ENCODE measurements around the gene LARP4B. TPM values are rescaled to one million over a fixed set of nuclear protein-coding genes. Genes with fewer than 3 reads are reported as not detected.
A peak's percentile ranks its signal among the peaks of the same experiment; 100 is the strongest.

The LARP4B gene
- total RNA-seq, 1 donor from 2014 or later = 85.4 TPM

GRCh38 chr10:803041-803741 lies 128.3 kb downstream of the LARP4B start:
- DNase-seq (ENCODE audit: low spot score) = no peak
- no peak for ATAC-seq
- intact Hi-C loops (cut with DNase I) = no loop called here

- ATAC-seq (no peak), DNase-seq (ENCODE audit: low spot score) (no peak)
- intact Hi-C loops (cut with DNase I) = no loop called here
These were observed 129.0 kb downstream of the LARP4B start for GRCh38 chr10:802506-802905.

DNA sequence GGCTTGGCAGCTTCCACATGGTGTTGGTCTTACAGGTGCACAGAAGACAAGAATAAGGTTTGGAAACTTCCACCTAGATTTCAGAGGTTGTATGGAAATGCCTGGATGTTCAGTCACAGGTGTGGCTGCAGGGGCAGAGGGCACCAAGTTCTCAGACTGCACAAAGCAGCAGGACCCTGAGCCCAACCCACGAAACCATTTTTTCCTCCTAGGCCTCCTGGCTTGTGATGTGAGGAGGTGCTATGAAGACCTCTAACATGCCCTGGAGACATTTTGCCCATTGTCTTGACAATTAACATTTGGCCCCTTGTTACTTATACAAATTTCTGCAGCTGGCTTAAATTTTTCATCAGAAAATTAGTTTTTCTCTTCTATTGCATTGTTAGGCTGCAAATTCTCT lies 134.3 kb downstream of the LARP4B start:
- peak; percentile 6 for DNase-seq (ENCODE audit: low spot score)

DNA sequence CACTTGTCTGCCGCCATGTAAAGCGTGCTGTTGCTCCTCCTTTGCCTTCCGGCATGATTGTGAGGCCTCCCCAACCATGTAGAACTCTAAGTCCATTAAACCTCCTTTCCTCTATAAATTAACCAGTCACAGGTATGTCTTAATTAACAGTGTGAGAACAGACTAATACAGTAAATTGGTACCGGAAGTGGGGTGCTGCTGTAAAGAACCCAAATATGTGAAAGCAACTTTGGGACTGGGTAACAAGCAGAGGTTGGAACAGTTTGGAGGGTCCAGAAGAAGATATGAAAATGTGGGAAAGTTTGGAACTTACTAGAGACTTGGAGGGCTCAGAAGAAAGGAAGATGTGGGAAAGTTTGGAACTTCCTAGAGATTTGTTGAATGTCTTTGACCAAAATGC lies 135.3 kb downstream of the LARP4B start:
- ATAC-seq = no peak
- intact Hi-C loops (cut with DNase I) = no loop called here
- DNase-seq (ENCODE audit: low spot score) = no peak

More for the DNA sequence above, 134.3 kb downstream of the LARP4B start:
- no peak for ATAC-seq
- intact Hi-C loops (cut with DNase I) = no loop called here

DNA sequence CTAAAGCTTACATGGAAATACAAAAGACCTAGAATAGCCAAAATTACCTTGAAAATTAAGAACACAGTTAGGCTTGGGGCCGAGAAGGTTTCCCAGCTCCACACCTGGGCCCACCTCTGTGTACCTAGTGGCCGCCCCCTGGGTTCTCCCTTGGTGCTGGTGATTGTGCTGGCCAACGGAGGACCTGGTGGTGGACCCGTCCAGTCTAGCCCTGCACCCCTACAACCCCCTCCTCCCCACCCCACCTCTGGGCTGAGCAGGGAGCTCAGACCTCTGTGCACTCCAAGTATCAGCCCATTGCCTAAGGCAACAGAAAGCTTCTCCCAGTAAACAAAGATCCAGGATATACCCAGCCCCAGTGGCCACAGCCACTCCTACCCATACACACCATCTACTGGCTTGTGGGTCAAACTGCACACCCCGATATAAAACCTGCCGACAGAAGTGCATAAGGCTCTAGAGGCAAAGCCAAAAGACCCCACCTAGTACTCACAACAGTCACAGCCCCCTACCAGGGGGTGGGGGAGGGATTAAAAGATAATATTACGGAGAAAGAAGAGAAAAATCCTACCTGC lies 137.0 kb downstream of the LARP4B start:
- intact Hi-C loops (cut with DNase I) = no loop called here
- peak; percentile 42 for DNase-seq (ENCODE audit: low spot score)
- peak; percentile 13 for ATAC-seq

DNA sequence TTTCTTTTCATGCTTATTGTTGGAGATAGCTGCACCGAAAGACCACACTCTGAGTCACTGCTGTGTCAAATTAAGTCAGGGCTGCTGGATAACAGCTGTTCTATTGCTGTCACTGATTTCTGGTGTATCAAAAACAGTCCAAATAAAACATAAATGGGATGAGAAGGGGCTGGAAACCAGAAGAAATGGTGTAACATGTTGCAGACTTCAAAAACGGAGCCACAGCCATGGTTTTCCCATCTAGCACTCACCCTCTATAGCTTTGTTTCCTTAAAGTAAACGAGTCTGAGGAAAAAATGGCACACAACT lies 138.8 kb downstream of the LARP4B start:
- DNase-seq (ENCODE audit: low spot score) (no peak), ATAC-seq (no peak)
- intact Hi-C loops (cut with DNase I) = no loop called here

DNA sequence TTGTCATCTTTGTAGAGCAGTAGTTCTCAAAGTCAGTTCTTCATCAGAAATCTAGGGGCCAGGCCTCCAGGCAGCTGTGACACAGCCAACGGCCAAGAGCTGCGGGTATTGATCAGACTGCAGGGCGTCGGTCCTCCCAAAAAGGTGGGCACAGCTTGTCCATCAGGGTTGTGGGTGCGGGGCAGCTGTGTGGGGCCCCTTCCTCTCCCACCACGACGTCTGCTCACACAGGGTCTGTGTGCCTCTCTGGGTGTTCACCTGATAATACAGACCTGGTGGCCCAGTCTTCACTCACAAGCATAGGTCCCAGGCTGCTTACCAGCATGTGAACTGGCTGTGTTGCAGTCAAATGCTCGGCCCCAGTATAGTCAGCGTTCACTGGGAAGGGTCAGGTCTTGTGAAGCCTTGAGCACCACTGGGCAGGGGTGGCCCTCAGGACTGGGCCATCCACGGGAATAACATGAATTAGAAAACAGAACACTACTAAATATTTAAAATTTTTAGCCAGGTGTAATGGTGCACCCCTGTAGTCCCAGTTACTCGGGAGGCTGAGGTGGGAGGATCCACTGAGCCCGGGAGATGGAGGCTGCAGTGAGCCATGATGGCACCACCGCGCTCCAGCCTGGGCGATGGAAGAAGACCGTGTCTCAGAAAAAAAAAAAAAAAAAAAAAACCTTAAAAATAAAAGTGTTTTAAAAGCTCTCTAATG lies 139.3 kb downstream of the LARP4B start:
- ATAC-seq (no peak), DNase-seq (ENCODE audit: low spot score) (peak; percentile 40)
- intact Hi-C loops (cut with DNase I) = no loop called here

DNA sequence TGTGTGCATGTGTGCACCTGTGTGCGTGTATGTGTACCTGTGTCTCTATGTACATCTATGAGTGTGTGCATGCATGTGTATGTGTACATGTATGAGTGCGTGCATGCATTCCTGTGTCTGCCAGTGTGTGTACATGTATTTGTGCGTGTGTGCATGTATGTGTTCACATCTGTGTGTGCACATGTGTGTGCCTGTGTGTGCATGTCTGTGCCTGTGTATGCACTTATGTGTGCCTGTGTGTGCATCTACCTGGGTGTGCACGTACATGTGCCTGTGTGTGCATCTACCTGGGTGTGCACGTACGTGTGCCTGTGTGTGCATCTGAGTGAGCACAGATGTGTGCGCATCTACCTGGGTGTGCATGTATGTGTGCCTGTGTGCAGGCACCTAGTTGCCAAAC lies 139.9 kb downstream of the LARP4B start:
- DNase-seq (ENCODE audit: low spot score) (peak; percentile 5), ATAC-seq (no peak)
- intact Hi-C loops (cut with DNase I) = no loop called here

DNA sequence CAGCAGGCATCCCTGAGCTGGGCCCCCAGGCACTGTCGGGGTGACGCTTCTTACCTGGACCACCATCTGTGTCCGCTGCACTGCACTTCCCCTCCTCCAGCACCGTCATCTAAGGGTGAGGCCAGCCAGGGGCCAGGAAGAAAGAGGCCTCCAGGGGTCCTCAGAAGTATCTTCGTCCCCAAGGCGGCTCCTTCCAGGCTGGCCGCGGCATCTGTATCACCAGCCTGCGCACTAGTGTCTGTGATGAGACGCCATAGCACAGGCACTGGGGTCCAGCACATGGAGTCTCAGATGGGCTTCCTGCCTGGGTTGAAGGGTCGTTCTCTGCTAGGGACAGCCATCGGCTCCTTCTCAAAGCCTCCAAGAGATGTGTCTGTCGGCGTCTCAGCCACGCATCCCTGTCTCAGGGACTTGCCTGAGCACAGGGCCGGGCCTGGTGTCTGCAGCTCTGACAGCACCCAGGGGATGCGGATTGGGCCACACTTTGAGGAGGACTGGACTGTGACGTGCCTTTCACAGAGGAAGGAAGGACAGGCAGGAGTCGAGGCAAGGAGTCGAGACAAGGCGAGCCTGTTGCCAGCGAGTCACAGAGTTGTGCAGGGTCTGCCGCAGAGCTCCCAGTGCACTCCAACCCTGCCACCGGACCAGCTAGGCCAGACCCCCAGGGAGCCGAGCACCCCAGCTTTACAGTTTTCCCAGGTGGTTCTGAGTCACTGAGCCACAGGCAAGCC lies 140.5 kb downstream of the LARP4B start:
- DNase-seq (ENCODE audit: low spot score) (peak; percentile 47), ATAC-seq (no peak)
- intact Hi-C loops (cut with DNase I) = no loop called here

DNA sequence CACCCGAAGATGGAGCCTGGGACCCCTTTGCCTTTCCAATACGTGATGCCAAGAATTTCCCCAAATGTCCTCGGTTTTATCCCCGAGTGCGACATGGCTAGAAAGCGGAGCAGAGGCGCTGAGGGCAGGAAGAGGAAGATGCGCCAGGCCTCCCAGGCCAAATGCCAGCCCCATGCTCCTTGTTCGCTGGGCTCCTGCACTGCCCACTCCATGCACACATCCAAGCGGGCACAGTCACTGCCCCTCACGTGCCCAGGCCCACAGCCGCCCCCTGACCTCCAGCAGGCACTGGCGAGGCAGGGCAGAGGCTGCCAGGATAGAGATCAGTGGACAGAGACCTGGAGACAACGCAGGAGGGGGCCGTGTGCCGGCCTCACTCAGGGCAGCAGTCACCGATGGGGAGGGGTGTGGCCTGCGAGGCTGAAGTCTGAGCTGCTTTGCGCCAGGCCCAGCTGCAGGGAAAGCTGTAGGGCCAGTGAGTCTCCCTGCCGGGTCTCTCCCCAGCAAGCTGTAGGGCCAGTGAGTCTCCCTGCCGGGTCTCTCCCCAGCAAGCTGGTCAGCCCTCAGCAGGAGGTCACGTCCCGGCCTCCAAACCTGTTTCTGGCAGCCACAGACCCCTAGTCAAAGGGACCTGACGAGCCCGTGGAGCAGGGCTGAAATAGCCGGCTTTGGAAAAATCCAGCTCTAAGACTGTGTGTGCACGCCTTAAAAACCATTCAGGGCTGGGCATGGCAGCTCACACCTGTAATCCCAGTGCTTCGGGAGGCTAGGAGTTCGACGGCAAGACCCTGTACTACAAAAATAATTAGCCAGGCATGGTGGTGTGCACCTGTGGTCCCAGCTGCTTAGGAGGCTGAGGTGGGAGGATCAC lies 141.4 kb downstream of the LARP4B start:
- DNase-seq (ENCODE audit: low spot score) (peak; percentile 42), ATAC-seq (no peak)
- intact Hi-C loops (cut with DNase I) = loop anchor here (10.0 kb wide), 1 partner anchor 275 kb away; no protein-coding TSS in a partner anchor

- DNase-seq (ENCODE audit: low spot score) (peak; percentile 66), ATAC-seq (peak; percentile 74)
- intact Hi-C loops (cut with DNase I) = loop anchor here (10.0 kb wide), 1 partner anchor 274 kb away; no protein-coding TSS in a partner anchor
These were observed 142.4 kb downstream of the LARP4B start for GRCh38 chr10:788796-789748.

DNA sequence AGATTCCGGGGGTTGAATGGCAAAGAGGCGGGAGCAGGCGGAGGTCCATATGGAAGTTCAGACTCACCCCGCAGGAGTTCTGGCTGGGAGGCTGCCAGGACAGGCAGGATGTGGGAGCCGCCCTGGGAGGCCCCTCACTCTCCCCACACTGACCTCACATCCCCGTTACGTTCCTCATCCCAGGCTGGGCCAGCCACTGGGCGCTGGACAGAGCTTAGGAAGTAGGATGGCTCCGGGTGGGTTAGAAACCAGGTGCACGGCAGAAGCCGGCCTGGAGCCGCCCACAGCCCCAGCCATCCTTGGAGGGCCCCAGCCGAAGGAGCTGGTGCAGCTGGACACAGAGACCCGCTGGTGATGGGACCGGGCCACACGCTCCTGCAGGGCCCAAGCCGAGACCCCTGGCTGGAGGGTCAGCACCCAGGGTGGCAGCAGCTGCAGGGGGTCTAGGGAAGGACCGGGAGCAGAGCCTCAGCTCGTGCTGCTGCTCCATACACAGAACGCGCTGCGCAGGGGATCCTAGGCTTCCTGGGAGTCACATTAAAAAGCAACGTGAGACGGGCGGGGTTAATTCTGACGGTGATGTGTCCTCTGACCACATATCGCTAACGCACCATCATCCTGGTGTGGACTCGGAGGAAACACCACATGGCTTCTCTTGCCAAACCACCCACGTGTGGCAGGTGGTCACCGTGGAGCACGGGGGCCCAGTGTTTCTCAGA lies 143.4 kb downstream of the LARP4B start:
- DNase-seq (ENCODE audit: low spot score) (no peak), ATAC-seq (no peak)
- intact Hi-C loops (cut with DNase I) = loop anchor here (10.0 kb wide), 1 partner anchor 273 kb away; no protein-coding TSS in a partner anchor

GRCh38 chr10:786633-787474 lies 144.7 kb downstream of the LARP4B start:
- no peak for DNase-seq (ENCODE audit: low spot score)
- intact Hi-C loops (cut with DNase I) = loop anchor here (10.0 kb wide), 1 partner anchor 272 kb away; no protein-coding TSS in a partner anchor
- no peak for ATAC-seq

- intact Hi-C loops (cut with DNase I) = loop anchor here (10.0 kb wide), 1 partner anchor 271 kb away; no protein-coding TSS in a partner anchor
- DNase-seq (ENCODE audit: low spot score) = no peak
- no peak for ATAC-seq
These were observed 145.7 kb downstream of the LARP4B start for GRCh38 chr10:785861-786214.

DNA sequence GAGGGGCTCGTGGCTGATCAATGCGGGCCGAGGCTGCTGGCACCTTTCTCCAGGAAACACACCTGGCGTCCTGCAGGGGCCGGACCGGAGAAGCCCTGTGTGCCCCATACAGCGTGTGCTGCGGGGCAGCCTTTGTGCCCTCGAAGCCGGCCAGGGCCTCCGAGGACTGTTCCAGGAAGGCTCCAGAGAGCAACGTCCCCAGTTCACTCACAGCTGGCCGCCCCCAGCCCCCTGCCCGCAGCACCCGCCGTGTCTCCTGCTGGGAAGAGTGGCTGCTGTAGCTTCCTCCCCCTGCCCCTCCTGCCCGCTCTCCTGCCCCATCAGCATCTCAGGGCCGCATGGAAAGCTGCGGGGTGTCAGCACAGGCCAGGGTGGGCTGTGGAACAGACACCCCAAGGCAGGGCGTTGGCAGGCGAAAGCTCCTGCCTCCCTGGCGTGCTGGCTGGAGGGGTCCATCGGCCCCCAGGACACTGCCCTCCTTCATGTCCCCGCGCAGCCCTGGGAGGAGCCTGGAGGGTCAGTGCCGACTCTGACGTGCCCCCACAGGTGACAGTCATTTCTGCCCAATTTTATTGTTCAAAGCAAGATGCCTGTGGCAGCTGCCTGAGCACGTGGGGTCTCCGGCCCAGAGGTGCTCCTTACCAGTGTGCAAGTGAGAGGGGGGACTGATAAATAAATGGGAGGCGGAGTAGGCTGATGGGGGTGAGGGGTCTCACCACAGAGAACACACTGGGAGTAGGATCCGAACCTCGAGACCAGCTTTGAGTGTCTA lies 146.2 kb downstream of the LARP4B start:
- DNase-seq (ENCODE audit: low spot score) (no peak), ATAC-seq (no peak)

More for the DNA sequence above, 146.2 kb downstream of the LARP4B start:
- intact Hi-C loops (cut with DNase I) = loop anchor here (10.0 kb wide), 1 partner anchor 270 kb away; no protein-coding TSS in a partner anchor

All from sciatic nerve (tissue), 2 donors.